Epithelial cell of proximal tubule (primary cell): ENCODE data around the gene KIAA1328. TPM values are rescaled to one million over a fixed set of nuclear protein-coding genes. Genes with fewer than 3 reads are reported as not detected.
"Not testable (repeated sequence)": the region's sequence is repeated elsewhere in the genome, so short reads cannot be mapped to it uniquely, and the experiment has no call there.

ENCODE experiments used
- DNase-seq: peaks from one replicate; pipeline ENCODE4 v3.0.0-alpha.2; 2011; ENCODE audit warnings: low read depth
- H3K4me3 ChIP-seq: 2 replicates; pipeline ENCODE4 v1.5.1; 2011; ENCODE audit warnings: low read depth, mild to moderate bottlenecking, low read length
- CTCF ChIP-seq: conservative IDR thresholded peaks from 2 replicates; pipeline ENCODE4 v1.5.1; 2012; ENCODE audit warnings: low read depth, mild to moderate bottlenecking, low read length
- total RNA-seq: library from RNA; depleted of rRNA; stranded (reverse); fragments of >200 nt; gene quantifications from 2 replicates; pipeline ENCODE4 v1.2.3, GENCODE V29; 2015

The KIAA1328 gene
- total RNA-seq, 1 donor from 2014 or later, result 8.2 TPM

DNA sequence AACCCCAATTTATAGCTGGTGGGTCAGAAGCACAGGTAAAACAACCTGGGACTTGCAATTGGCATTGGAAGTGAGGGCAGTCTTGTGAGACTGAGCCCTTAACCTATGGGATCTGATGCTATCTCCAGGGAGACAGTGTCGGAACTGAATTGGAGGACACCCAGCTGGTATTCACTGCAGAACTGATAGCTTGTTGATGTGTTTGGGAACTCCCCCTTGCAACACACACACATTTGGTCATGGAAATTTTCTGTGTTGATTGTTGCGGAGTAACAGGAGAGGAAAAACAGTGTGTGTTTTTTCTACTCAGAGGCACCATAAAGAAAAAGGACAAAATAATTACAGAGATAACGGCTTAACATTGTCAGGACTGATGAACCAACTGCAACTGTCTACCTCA lies 16.2 kb upstream of the KIAA1328 start:
- no peak for DNase-seq
- no peak overlapping the region for H3K4me3 ChIP-seq
- no peak for TF ChIP-seq CTCF

DNA sequence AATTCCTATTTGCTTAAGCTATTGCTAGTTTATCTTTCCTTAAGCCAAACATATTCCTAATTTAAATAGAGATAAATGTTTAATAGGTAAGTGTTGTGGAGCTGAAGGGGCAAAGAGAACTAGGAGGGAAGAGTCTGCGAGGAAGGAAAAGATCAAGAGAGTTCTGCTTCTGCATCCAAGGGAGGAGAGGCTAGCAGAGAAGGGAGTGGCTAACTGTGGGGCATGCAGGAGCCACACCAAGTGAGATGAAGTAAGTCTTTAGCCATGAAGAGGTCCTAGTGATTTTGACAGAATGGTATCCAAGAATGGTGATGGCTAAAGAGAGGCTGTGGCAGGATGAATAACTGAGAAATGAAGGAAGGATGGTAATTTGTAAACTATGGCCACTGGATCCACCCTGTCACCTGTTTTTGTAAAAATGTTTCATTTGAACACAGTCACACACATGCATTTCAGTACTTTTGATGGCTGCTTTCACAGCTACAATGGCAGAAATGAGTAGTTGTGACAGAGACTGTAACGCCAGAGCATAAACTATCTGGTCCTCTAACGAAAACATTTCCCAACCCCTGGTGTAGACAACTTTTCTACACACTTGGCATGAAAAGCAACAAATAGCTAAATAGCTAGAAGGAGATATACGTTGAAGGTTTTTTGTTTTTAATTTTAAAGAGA lies 15.7 kb upstream of the KIAA1328 start:
- TF ChIP-seq CTCF, result no peak
- DNase-seq, result no peak
- no peak overlapping the region for H3K4me3 ChIP-seq

DNA sequence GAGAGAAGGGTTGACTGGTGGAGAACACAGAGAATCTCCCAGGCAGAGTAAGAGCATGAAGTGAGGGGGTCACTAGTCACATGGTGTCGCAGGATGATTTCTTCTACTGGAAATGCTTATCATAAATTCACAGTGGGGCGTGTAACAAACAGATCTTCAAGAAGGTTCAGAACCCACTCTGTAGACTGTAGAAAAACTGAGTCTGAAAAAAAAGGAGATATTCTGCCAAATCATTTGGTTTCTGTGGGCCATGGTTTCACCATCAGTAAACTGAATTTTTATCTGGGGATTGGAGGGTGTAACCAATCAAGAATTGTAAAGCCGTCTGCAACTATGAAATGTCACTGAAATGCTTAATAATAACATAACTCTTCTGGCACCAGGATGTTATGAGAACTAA lies 15.1 kb upstream of the KIAA1328 start:
- no peak for DNase-seq
- H3K4me3 ChIP-seq, result no peak overlapping the region
- no peak for TF ChIP-seq CTCF

DNA sequence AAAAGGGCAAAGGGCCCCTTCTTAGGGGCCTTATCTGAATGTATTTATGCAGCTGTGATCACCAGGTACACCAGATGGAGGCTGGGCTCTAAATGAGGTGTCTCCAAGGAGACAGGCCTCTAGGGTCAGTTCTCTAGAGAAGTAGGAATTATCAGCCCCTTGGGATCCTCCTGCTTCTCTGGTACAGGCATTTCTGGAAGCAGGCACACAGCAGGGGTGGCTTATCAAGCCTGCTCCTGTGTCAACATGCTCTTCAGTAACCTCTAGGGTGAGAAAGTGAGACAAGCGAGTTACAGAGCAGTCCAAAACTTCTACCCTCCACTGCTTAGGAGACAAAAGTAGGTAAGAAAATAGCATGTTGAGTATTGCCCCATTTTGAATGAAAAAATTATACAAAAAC lies 13.9 kb upstream of the KIAA1328 start:
- no peak for TF ChIP-seq CTCF
- no peak overlapping the region for H3K4me3 ChIP-seq
- no peak for DNase-seq

DNA sequence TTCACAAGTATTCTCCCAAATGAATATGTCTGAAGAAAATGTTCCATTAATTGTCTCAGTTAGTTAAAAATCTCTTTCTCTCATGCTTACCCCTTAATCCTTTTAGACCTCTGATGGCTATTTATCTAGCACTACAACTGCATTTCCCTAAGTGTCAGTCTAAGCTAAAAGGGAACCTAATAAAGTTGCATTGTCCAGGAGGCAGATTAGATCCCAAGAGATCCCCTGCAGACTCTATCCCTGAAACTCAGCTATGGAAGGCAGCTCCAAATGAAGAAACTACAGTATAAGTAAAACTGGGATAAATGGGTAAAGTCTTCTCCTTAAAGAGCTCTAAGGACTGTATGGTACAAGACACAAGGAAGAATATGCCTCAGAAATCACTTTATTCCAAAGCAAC lies 12.8 kb upstream of the KIAA1328 start:
- DNase-seq, H3K4me3 ChIP-seq: not testable (repeated sequence)

GRCh38 chr18:36817039-36817438 lies 11.9 kb upstream of the KIAA1328 start:
- DNase-seq, result no peak
- no peak for TF ChIP-seq CTCF
- no peak overlapping the region for H3K4me3 ChIP-seq

- DNase-seq, result no peak
- no peak overlapping the region for H3K4me3 ChIP-seq
- TF ChIP-seq CTCF, result no peak
These were observed 10.3 kb upstream of the KIAA1328 start for GRCh38 chr18:36818652-36819051.
